H1 (cell line): ENCODE data around the gene MYLK. TPM values are rescaled to one million over a fixed set of nuclear protein-coding genes. Genes with fewer than 3 reads are reported as not detected.

Source experiments
- BACH1 ChIP-seq: IDR thresholded peaks from 2 replicates; pipeline ENCODE4 v1.6.1; 2012; ENCODE audit warnings: low read length, improper control_type of control experiment
- CHD7 ChIP-seq: fragments of 300-600 bp; sonication (generic); IDR thresholded peaks from 2 replicates; pipeline ENCODE4 v1.7.1; 2012; ENCODE audit warnings: low read length, moderate library complexity, mild to moderate bottlenecking, inconsistent platforms; ENCODE audit not compliant: insufficient replicate concordance
- EZH2 ChIP-seq: fragments of 200-600 bp; sonication (generic); IDR thresholded peaks from 2 replicates; pipeline ENCODE4 v1.7.1; 2012; ENCODE audit warnings: low read depth, mild to moderate bottlenecking, moderate library complexity, low read length, inconsistent platforms; ENCODE audit not compliant: severe bottlenecking
- RFX5 ChIP-seq: IDR thresholded peaks from 2 replicates; pipeline ENCODE4 v1.6.1; 2011; ENCODE audit warnings: low read depth, low read length, improper control_type of control experiment, borderline replicate concordance
- SP1 ChIP-seq: IDR thresholded peaks from 2 replicates; pipeline ENCODE4 v1.6.1; 2011; ENCODE audit warnings: low read depth, low read length
- TAF1 ChIP-seq: IDR thresholded peaks from 2 replicates; pipeline ENCODE4 v1.6.1; 2011; ENCODE audit warnings: mild to moderate bottlenecking, low read depth, low read length
- polyA plus RNA-seq, 7 experiments: library from polyadenylated mRNA; depleted of rRNA in 3 of 7; stranded (reverse) in 5 of 7; unstranded in 2 of 7; fragments of >200 nt in 5 of 7; fragments of 200-250 nt in 2 of 7; gene quantifications; 1 replicate in 5 of 7; 2 replicates in 1 of 7; 4 replicates in 1 of 7; pipeline versions ENCODE4 v1.2.1 to v1.2.3, GENCODE V29; 2011 to 2013; ENCODE audit warnings: missing spikeins in 2 of 7, mixed read lengths in 2 of 7
- total RNA-seq: library from RNA; stranded (reverse); fragmentation: NEBNext Ultra II Directional; extraction: Animal tissue kit (Norgen Biotek cat#: 25700); gene quantifications from 2 replicates; pipeline ENCODE4 v1.2.1, GENCODE V29; 2021
- TF ChIP-seq, protein P1 (sequence below): IDR thresholded peaks from 2 replicates; pipeline ENCODE4 v1.6.1; 2011; ENCODE audit warnings: low read depth, mild to moderate bottlenecking, low read length; ENCODE audit not compliant: insufficient read depth

The MYLK gene
- total and polyA plus RNA-seq, 2 of the 8 experiments (the other 6 are each of a cell fraction or from before 2014, with no cell fraction given) = 11.6 to 21.3 TPM

- TF ChIP-seq CHD7 (no peak), SP1 (no peak), BACH1 (no peak), RFX5 (no peak), TAF1 (no peak), EZH2 (no peak)
- TF ChIP-seq, protein P1, sequence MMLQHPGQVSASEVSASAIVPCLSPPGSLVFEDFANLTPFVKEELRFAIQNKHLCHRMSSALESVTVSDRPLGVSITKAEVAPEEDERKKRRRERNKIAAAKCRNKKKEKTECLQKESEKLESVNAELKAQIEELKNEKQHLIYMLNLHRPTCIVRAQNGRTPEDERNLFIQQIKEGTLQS = no peak
These were observed 109.7 kb downstream of the MYLK start (continued) for GRCh38 chr3:123774474-123774873.
